VCaP (cell line): ENCODE results near the gene MLYCD.

ENCODE experiments used
- H3K27ac ChIP-seq: fragments of 450-650 bp; 2 replicates; pipeline ENCODE4 v1.5.1; 2017
- CTCF ChIP-seq: fragments of 450-650 bp; conservative IDR thresholded peaks from 2 replicates; pipeline ENCODE4 v1.5.1; 2017; ENCODE audit warnings: mild to moderate bottlenecking, moderate library complexity

Gene MLYCD

GRCh38 chr16:83907111-83907510, 8.2 kb downstream of the MLYCD start:
- H3K27ac ChIP-seq, result no peak overlapping the region
- no peak for TF ChIP-seq CTCF

- TF ChIP-seq CTCF, result no peak
- H3K27ac ChIP-seq, result no peak overlapping the region
Observed at GRCh38 chr16:83907631-83908250, 8.8 kb downstream of the MLYCD start.

- no peak for TF ChIP-seq CTCF
Observed at GRCh38 chr16:83908798-83909197, 9.9 kb downstream of the MLYCD start.

GRCh38 chr16:83911290-83911689, 12.4 kb downstream of the MLYCD start:
- TF ChIP-seq CTCF, result no peak
- no peak overlapping the region for H3K27ac ChIP-seq

More at GRCh38 chr16:83908798-83909197, 9.9 kb downstream of the MLYCD start:
- no peak overlapping the region for H3K27ac ChIP-seq

DNA sequence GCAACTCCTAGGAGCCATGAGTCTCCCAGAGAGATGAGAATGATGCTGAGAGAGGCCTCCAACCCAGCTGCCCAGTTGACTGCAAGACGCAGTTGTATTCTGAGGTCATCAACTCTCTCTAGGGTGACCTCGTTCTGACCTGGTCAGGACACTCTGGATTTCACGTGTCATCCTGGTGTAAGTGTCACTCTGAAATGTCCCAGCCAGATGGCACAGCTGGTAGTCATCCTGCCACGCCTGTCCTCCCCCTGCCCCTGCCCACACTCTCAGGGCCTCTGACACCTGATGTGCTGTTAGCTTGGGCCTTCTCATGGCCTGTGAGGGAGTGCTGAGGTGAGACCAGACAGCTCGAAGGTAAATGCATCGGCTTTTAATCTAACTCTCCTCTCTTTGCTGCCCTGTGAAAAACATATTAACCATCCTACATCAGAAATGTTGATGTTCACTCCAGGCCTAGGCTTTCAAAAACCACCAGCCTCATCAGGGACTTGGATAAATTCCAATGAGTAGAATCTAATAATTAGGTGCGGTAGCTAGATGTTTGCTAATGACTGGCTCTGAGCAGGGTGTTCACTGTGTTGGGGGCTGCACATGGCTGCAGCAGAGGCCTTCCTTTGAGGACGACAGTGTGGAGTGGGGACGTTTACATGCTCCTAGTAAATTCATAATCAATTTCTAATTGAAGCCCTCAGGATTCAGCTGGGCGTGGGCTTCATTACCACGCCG, 13.8 kb downstream of the MLYCD start:
- no peak for TF ChIP-seq CTCF
- H3K27ac ChIP-seq, result no peak overlapping the region

- no peak for TF ChIP-seq CTCF
- H3K27ac ChIP-seq, result no peak overlapping the region
Observed at GRCh38 chr16:83913245-83913633, 14.3 kb downstream of the MLYCD start.

DNA sequence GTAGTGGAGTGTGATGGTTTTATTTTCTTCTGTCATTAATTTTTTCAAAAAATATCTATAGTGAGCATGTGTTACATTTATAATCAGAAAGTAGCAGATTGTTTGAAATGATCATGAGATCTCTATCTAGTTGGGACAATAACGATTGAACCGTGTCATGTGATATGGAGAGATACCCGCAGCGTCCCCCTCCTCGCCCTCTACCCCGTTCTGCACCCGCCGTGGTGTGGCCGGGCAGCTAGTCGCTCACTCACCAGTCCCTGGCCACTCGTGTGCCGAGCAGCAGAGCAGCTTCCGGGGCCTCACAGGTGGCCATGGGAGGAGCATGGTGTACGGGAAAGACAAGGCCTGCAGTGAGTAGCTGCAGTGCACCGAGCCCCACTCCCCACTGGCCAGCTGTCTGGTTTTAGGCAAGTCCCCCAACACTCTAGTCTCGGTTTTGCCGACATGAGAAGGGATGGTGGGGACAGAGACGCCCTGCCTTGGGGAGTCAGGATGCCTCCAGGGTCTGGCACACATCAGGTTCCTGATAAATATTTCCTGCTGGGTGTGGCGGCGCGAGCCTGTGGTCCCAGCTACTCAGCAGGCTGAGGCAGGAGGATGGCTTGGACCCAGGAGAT, 15.3 kb downstream of the MLYCD start:
- no peak for TF ChIP-seq CTCF
- no peak overlapping the region for H3K27ac ChIP-seq
